Esophagus squamous epithelium (tissue), 4 donors: ENCODE results near the gene HOXA11.

Experiments used
- CTCF ChIP-seq, 6 experiments: fragments of 450-650 bp in 4 of 6; fragments of 200-600 bp in 2 of 6; sonication (generic) in 2 of 6; IDR thresholded peaks; one replicate each; pipeline ENCODE4 v1.5.1; 2016 to 2019; ENCODE audit warnings: antibody characterized with exemption in 6 of 6, mild to moderate bottlenecking in 4 of 6, moderate library complexity in 4 of 6
- POLR2A ChIP-seq, 4 donors: fragments of 450-650 bp; IDR thresholded peaks; one replicate each; pipeline ENCODE4 v1.6.1; 2017; ENCODE audit warnings: antibody characterized with exemption in 4 of 4, mild to moderate bottlenecking in 4 of 4, moderate library complexity in 3 of 4

GRCh38 chr7:27198871-27199801 lies 14.1 kb upstream of the HOXA11 start:
- TF ChIP-seq CTCF (IDR thresholded peaks at IDR 0.05) (no peak), POLR2A (IDR thresholded peaks at IDR 0.05) (no peak)
